Measurements from ENCODE around the gene CACNA2D4. TPM values are rescaled to one million over a fixed set of nuclear protein-coding genes. Genes with fewer than 3 reads are reported as not detected.
A peak's percentile ranks its signal among the peaks of the same experiment; 100 is the strongest.

Gene CACNA2D4
- total RNA-seq, 1 donor from 2014 or later = 0.30 TPM

DNA sequence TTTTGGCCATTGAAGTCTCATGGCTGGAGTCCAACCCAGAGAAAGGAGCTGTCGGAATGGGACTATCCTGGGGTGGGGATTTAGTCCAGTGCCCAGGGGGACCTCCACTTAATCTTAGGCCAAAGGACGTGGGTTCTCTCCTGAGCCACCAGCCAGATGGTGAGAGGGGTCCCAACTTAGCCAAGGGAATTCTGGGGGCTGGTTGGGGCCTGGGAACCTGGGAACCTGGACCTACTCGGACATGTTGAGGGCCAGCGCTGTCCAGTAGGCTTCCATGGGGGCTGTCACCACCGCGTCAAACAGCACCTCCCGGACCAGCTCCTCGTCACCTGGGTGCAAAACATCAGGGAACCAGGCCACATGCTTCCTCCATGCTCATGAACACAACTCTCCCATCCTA is 64.7 kb downstream of the CACNA2D4 start:
- Mint-ChIP-seq H3K36me3 (ENCODE audit: low read depth) (no peaks in the 10 kb centered on the region), H3K4me1 (ENCODE audit: low read depth) (peaks cover 15% of the 10 kb centered on the region), H3K27ac (ENCODE audit: unreplicated experiment) (no peak overlapping the region), H3K9me3 (ENCODE audit: low read depth) (no peaks in the 10 kb centered on the region), H3K4me3 (ENCODE audit: unreplicated experiment) (no peak overlapping the region), H3K27me3 (ENCODE audit: low read depth) (peaks cover 9% of the 10 kb centered on the region)
- TF ChIP-seq, protein P1, sequence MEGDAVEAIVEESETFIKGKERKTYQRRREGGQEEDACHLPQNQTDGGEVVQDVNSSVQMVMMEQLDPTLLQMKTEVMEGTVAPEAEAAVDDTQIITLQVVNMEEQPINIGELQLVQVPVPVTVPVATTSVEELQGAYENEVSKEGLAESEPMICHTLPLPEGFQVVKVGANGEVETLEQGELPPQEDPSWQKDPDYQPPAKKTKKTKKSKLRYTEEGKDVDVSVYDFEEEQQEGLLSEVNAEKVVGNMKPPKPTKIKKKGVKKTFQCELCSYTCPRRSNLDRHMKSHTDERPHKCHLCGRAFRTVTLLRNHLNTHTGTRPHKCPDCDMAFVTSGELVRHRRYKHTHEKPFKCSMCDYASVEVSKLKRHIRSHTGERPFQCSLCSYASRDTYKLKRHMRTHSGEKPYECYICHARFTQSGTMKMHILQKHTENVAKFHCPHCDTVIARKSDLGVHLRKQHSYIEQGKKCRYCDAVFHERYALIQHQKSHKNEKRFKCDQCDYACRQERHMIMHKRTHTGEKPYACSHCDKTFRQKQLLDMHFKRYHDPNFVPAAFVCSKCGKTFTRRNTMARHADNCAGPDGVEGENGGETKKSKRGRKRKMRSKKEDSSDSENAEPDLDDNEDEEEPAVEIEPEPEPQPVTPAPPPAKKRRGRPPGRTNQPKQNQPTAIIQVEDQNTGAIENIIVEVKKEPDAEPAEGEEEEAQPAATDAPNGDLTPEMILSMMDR (IDR thresholded peaks at IDR 0.05) = no peak
- DNase-seq (ENCODE audit: low spot score) = no peak

DNA sequence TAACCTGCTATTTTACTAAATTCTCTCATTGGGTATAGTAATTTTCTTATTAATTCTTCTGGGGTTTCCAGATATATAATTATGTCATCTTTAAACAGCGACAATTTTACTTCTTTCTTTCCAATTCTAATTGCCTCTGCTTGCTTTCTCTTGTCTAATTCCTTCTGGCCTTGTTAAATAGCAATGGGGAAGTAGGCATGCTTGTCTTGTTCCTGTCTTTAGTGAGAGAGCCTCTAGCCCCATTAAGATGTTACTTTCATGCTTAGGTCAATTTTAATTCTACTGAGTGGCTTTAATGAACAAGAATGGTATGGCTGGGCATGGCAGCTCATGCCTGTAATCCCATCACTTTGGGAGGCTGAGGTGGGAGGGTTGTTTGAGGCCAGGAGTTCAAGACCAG is 66.4 kb downstream of the CACNA2D4 start:
- H3K36me3 Mint-ChIP-seq (ENCODE audit: low read depth) = no peaks in the 10 kb centered on the region
- no peak overlapping the region for H3K4me3 Mint-ChIP-seq (ENCODE audit: unreplicated experiment)
- H3K9me3 Mint-ChIP-seq (ENCODE audit: low read depth) = no peaks in the 10 kb centered on the region
- DNase-seq (ENCODE audit: low spot score) = no peak
- peaks cover 3% of the 10 kb centered on the region for H3K27me3 Mint-ChIP-seq (ENCODE audit: low read depth)
- peaks cover 21% of the 10 kb centered on the region for H3K4me1 Mint-ChIP-seq (ENCODE audit: low read depth)
- TF ChIP-seq, protein P1 (IDR thresholded peaks at IDR 0.05) = no peak
- no peak overlapping the region for H3K27ac Mint-ChIP-seq (ENCODE audit: unreplicated experiment)

DNA sequence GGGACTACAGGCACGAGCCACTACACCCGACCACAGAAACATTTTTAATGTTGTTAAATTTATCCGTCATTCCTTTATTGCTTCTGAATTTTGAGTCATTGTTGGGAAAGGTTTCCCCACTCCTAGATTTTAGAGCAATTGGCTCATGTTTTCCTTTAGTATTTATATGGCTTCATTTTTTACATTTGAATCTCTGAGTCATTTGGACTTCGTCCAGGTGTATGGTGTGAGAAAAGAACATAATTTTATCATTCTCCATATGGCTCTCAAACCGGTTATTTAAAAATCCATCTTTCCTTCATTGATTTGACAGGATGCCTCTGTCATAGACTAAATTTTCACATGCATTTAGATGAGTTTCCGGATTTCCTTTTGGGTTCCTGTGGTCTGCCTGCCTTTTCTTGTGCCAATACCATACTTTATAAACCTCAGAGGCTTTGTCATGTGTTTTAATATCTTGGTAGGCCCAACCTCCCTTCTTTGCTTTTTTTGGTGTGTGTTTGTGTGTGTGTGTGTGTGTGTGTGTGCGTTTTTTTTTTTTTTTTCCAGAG is 67.2 kb downstream of the CACNA2D4 start:
- Mint-ChIP-seq H3K27ac (ENCODE audit: unreplicated experiment) (peak overlapping the region; percentile 87), H3K27me3 (ENCODE audit: low read depth) (no peaks in the 10 kb centered on the region), H3K36me3 (ENCODE audit: low read depth) (no peaks in the 10 kb centered on the region), H3K4me1 (ENCODE audit: low read depth) (peaks cover 21% of the 10 kb centered on the region), H3K4me3 (ENCODE audit: unreplicated experiment) (no peak overlapping the region), H3K9me3 (ENCODE audit: low read depth) (no peaks in the 10 kb centered on the region)
- TF ChIP-seq, protein P1 (IDR thresholded peaks at IDR 0.05) = no peak
- no peak for DNase-seq (ENCODE audit: low spot score)

DNA sequence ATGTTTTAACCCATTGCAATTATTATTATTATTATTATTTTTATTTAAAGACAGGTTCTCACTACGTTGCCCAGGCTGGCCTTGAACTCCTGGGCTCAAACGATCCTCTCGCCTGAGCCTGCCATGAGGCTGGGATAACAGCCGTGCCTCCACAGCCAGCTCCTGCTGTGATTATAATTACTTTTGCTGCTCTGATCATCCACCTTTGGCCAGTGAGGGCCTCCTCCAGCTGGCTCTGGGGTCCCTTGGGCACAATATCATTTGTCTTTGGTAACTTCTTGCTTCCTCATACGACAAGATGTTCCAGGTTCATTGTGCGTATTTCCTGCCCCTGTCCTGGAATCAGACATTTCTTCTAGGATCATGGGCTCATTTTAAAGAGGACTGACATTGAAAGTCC is 69.7 kb downstream of the CACNA2D4 start:
- TF ChIP-seq, protein P1 (IDR thresholded peaks at IDR 0.05) = no peak
- H3K36me3 Mint-ChIP-seq (ENCODE audit: low read depth) = no peaks in the 10 kb centered on the region
- no peaks in the 10 kb centered on the region for H3K9me3 Mint-ChIP-seq (ENCODE audit: low read depth)
- no peak overlapping the region for H3K4me3 Mint-ChIP-seq (ENCODE audit: unreplicated experiment)
- peaks cover 34% of the 10 kb centered on the region for H3K4me1 Mint-ChIP-seq (ENCODE audit: low read depth)
- no peak overlapping the region for H3K27ac Mint-ChIP-seq (ENCODE audit: unreplicated experiment)
- no peak for DNase-seq (ENCODE audit: low spot score)
- no peaks in the 10 kb centered on the region for H3K27me3 Mint-ChIP-seq (ENCODE audit: low read depth)

DNA sequence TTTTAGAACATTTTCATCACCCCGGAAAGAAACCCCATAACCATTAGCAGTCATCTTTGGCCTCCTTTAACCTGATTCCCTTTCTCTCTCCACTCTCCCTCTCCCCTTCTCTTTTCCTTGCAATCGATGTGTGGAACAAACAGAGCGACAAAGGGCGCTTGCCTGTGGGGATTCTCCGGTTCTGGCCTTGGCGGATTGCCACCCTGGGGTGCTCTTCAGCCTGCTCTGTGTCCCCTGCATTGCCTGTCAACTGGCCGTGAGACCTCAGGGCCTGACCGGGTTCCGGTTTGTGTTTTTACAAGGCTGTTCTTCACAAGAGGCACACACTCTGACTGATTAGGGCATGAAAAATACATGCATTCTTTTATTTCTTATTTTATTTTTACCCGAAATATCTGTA is 70.3 kb downstream of the CACNA2D4 start:
- no peaks in the 10 kb centered on the region for H3K36me3 Mint-ChIP-seq (ENCODE audit: low read depth)
- H3K4me3 Mint-ChIP-seq (ENCODE audit: unreplicated experiment) = no peak overlapping the region
- TF ChIP-seq, protein P1 (IDR thresholded peaks at IDR 0.05) = no peak
- H3K9me3 Mint-ChIP-seq (ENCODE audit: low read depth) = no peaks in the 10 kb centered on the region
- peak; percentile 46 for DNase-seq (ENCODE audit: low spot score)
- H3K4me1 Mint-ChIP-seq (ENCODE audit: low read depth) = peaks cover 34% of the 10 kb centered on the region
- H3K27me3 Mint-ChIP-seq (ENCODE audit: low read depth) = no peaks in the 10 kb centered on the region
- H3K27ac Mint-ChIP-seq (ENCODE audit: unreplicated experiment) = no peak overlapping the region
